Renal cortex interstitium (tissue), 15 donors: Measurements from ENCODE around the gene GRM5. TPM values are rescaled to one million over a fixed set of nuclear protein-coding genes. Genes with fewer than 3 reads are reported as not detected.
"Not testable (repeated sequence)": the region's sequence is repeated elsewhere in the genome, so short reads cannot be mapped to it uniquely, and the experiment has no call there.

ENCODE experiments used
- DNase-seq, 11 donors: peaks; one replicate each; pipeline ENCODE4 v3.0.0-alpha.2; 2013; ENCODE audit warnings: low read depth in 9 of 11, low spot score in 4 of 11; ENCODE audit errors: extremely low read depth in 1 of 11
- long read RNA-seq, 16 experiments: transcript quantifications; one replicate each; lab custom pipeline, GENCODE V29; 2026
- polyA plus RNA-seq, 3 donors: library from polyadenylated mRNA; unstranded; fragments of 120-200 nt; gene quantifications; one replicate each; pipeline ENCODE4 v1.2.1, GENCODE V29; 2013; ENCODE audit not compliant: insufficient read length in 3 of 3

Gene GRM5
- under 1 TPM; 0.12 to 0.38 (median 0.19) TPM for polyA plus RNA-seq
- long read RNA-seq, donor 1: 0 reads
- long read RNA-seq, donor 2: 0 reads
- long read RNA-seq, donor 3: 0 reads
- long read RNA-seq, donor 4: 0 reads
- long read RNA-seq, donor 5: 0 reads
- long read RNA-seq, donor 6: 0 reads
- long read RNA-seq, donor 7: 0 reads
- long read RNA-seq, donor 8: 0 reads
- long read RNA-seq, donor 9: 0 reads
- long read RNA-seq, donor 10: 0 reads
- long read RNA-seq, donor 11: 0 reads
- long read RNA-seq, donor 12: 0 reads
- long read RNA-seq, donor 13: 0 reads
- long read RNA-seq, donor 14: 0 reads
- long read RNA-seq, donor 15: 0 reads
- long read RNA-seq, donor 16: 0 reads

- not testable (repeated sequence) for DNase-seq
These were observed at the start of gene GRM5 for GRCh38 chr11:89065651-89066201. GRM5 (minus strand) TSS chr11:89065982; CDS start chr11:89047872, 18,110 bp downstream.

- peak in 4 of 11 donors; percentile 0 to 3 (median 2) for DNase-seq
These were observed 32.2 kb upstream of the GRM5 start for GRCh38 chr11:89097956-89098355.

- DNase-seq: not testable (repeated sequence)
These were observed 28.0 kb upstream of the GRM5 start for GRCh38 chr11:89093806-89094205.

GRCh38 chr11:89084951-89085350 is 19.2 kb upstream of the GRM5 start:
- not testable (repeated sequence) for DNase-seq

- not testable (repeated sequence) for DNase-seq
These were observed 5.1 kb upstream of the GRM5 start for GRCh38 chr11:89070911-89071310.

- DNase-seq: no peak
These were observed 1.5 kb upstream of the GRM5 start for GRCh38 chr11:89067264-89067663.

GRCh38 chr11:89065066-89065465 is 716 bp downstream of the GRM5 start:
- DNase-seq: no peak

GRCh38 chr11:89063481-89063951 is 2.3 kb downstream of the GRM5 start:
- not testable (repeated sequence) for DNase-seq

- peak in 1 of 11 donors; percentile 2 for DNase-seq
These were observed 2.9 kb downstream of the GRM5 start for GRCh38 chr11:89062771-89063298.

- peak in 8 of 11 donors; percentile 3 to 31 (median 14) for DNase-seq
These were observed 3.9 kb downstream of the GRM5 start for GRCh38 chr11:89061839-89062238.

- DNase-seq: not testable (repeated sequence)
These were observed 8.4 kb downstream of the GRM5 start for GRCh38 chr11:89057406-89057805.

- DNase-seq: no peak
These were observed 13.6 kb downstream of the GRM5 start for GRCh38 chr11:89052220-89052619.

GRCh38 chr11:89047159-89047558 is 18.6 kb downstream of the GRM5 start:
- not testable (repeated sequence) for DNase-seq

GRCh38 chr11:89043861-89044588 is 21.8 kb downstream of the GRM5 start:
- not testable (repeated sequence) for DNase-seq

- DNase-seq: not testable (repeated sequence)
These were observed 36.1 kb downstream of the GRM5 start for GRCh38 chr11:89029671-89030070.

- no peak for DNase-seq
These were observed 44.4 kb downstream of the GRM5 start for GRCh38 chr11:89021339-89021738.

GRCh38 chr11:89019827-89020547 is 45.8 kb downstream of the GRM5 start:
- not testable (repeated sequence) for DNase-seq

- no peak for DNase-seq
These were observed 49.6 kb downstream of the GRM5 start for GRCh38 chr11:89016214-89016613.

GRCh38 chr11:89015614-89016013 is 50.2 kb downstream of the GRM5 start:
- no peak for DNase-seq
